GM21423 (cell line): ENCODE results near the gene SUSD3.
A peak's percentile ranks its signal among the peaks of the same experiment; 100 is the strongest.

Experiments
- ATAC-seq: cut with Tn5 transposase; IDR thresholded peaks from one replicate; pipeline ENCODE4 v1.9.1; 2021; ENCODE audit warnings: mild to moderate bottlenecking, moderate library complexity; ENCODE audit not compliant: unreplicated experiment

Gene SUSD3

DNA sequence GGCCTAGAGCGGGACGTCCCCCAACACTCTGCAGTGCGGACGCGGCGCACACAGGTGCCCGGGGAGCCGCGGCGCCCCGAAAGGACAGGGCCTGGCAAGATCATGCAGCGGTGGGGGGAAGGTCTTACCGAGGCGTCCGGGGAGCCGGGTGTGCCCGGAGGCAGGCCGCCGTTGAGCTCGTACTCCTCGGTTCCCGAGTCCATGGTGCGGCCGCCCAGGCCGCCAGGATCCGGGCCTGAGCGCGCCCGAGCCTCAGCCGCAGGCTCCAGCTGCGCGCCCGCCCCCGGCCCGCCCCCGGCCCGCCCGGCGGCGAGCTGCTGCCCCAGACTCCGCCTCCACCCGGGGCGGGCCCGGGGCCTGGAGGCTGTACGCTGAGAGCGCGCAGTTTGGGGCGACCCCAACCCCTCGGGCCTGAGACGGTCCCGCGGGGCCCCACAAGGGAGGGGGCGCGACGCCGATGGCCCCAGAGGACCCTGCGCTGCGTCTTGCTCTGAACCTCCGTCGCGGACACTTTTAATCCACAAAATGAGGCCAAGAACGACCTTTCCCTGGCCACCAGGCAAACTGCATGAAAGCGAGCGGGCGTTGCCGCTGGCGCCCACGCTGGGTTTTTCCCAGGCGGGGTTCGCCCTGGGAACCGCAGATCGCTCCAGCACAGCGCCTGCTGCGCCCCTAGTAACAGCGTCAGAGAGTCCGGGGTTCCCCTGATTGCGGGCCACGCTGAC, 75.7 kb downstream of the SUSD3 start, which contains the start of gene NINJ1:
TSS of gene NINJ1 (minus strand) at position 237 of the 725 bp plus-strand sequence. CDS start at position 203, 34 bp downstream.
- ATAC-seq: peak; percentile 73
